Activated naive CD4-positive, alpha-beta T cell treated with anti-CD3 and anti-CD28 coated beads, Interleukin-2, amount 50 U/mL, for 16 hours (primary cell): ENCODE measurements around the gene MRPS35.
A peak's percentile ranks its signal among the peaks of the same experiment; 100 is the strongest.

Experiments
- DNase-seq: peaks from one replicate; pipeline ENCODE4 v3.0.0-alpha.2; 2020

The MRPS35 gene

GRCh38 chr12:27710592-27711316 is at the start of gene MRPS35:
MRPS35 (plus strand) TSS chr12:27710832; CDS start chr12:27710844, 12 bp downstream.
- DNase-seq = peak; percentile 93

- no peak for DNase-seq
These were observed 44.9 kb upstream of the MRPS35 start for GRCh38 chr12:27665704-27666103.

GRCh38 chr12:27666510-27666909 is 44.1 kb upstream of the MRPS35 start:
- no peak for DNase-seq

GRCh38 chr12:27667540-27667939 is 43.1 kb upstream of the MRPS35 start:
- DNase-seq = no peak

GRCh38 chr12:27672051-27672450 is 38.6 kb upstream of the MRPS35 start:
- no peak for DNase-seq

- DNase-seq = no peak
These were observed 38.0 kb upstream of the MRPS35 start for GRCh38 chr12:27672643-27673042.

GRCh38 chr12:27673101-27673718 is 37.4 kb upstream of the MRPS35 start:
- DNase-seq = no peak

GRCh38 chr12:27674989-27675388 is 35.6 kb upstream of the MRPS35 start:
- DNase-seq = no peak

- no peak for DNase-seq
These were observed 30.0 kb upstream of the MRPS35 start for GRCh38 chr12:27680619-27681018.

- DNase-seq = no peak
These were observed 28.1 kb upstream of the MRPS35 start for GRCh38 chr12:27682534-27682933.

GRCh38 chr12:27685274-27685673 is 25.4 kb upstream of the MRPS35 start:
- no peak for DNase-seq

- DNase-seq = no peak
These were observed 24.5 kb upstream of the MRPS35 start for GRCh38 chr12:27686147-27686546.

- DNase-seq = no peak
These were observed 22.0 kb upstream of the MRPS35 start for GRCh38 chr12:27688671-27689070.

- DNase-seq = no peak
These were observed 21.0 kb upstream of the MRPS35 start for GRCh38 chr12:27689558-27690180.

- no peak for DNase-seq
These were observed 17.2 kb upstream of the MRPS35 start for GRCh38 chr12:27693403-27693802.

- no peak for DNase-seq
These were observed 14.9 kb upstream of the MRPS35 start for GRCh38 chr12:27695556-27696292.

- DNase-seq = no peak
These were observed 14.4 kb upstream of the MRPS35 start, which contains the start of gene REP15 for GRCh38 chr12:27696293-27696652. REP15 (plus strand) TSS chr12:27696447; CDS start chr12:27696563, 116 bp downstream.

GRCh38 chr12:27696864-27697564 is 13.6 kb upstream of the MRPS35 start:
- no peak for DNase-seq

- peak; percentile 69 for DNase-seq
These were observed 6.7 kb upstream of the MRPS35 start for GRCh38 chr12:27703720-27704452.

GRCh38 chr12:27705263-27705662 is 5.4 kb upstream of the MRPS35 start:
- no peak for DNase-seq

- DNase-seq = no peak
These were observed 3.4 kb upstream of the MRPS35 start for GRCh38 chr12:27707216-27707615.
